ENCODE measurements around the gene SCN1B.

- TF ChIP-seq CTCF (IDR thresholded peaks at IDR 0.05) (no peak), POLR2A (IDR thresholded peaks at IDR 0.05) (no peak)
These were observed 25.6 kb upstream of the SCN1B start for GRCh38 chr19:35004517-35005255.
